RCC 7860 (cell line): Measurements from ENCODE around the gene MCTP2.

Experiments
- DNase-seq: peaks from one replicate; pipeline ENCODE4 v3.0.0-alpha.2; 2015; ENCODE audit warnings: low spot score
- FAIRE-seq: peaks from 2 replicates; lab custom pipeline; 2012; peaks lifted over from hg19 to GRCh38; lab: Jason Lieb, UNC

Gene MCTP2

GRCh38 chr15:94259121-94259751 is 27.9 kb downstream of the MCTP2 start:
- FAIRE-seq, result no peak
- DNase-seq, result no peak

- DNase-seq, result no peak
- FAIRE-seq, result no peak
Observed at GRCh38 chr15:94259863-94260262, 28.5 kb downstream of the MCTP2 start.

DNA sequence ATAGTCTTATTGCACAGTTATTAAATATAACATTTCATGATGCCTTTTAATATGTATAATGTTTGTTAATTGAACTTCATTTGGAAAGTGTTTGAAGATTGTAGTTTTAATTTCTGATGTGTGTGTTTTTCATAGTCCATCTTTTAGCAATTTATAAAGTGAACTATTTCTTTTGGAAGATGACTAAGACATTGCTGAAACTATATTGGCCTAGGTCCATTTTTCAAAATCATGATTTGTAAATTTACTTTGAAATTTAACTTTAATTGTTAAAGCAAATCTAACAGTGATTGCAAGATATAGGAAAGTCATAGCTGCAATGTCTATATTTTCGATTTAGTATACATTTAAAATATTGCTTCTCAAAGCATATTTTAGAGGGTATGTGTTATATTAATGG is 30.8 kb downstream of the MCTP2 start:
- FAIRE-seq (peak; percentile 57), DNase-seq (no peak)

- DNase-seq (no peak), FAIRE-seq (no peak)
Observed at GRCh38 chr15:94263341-94264273, 32.2 kb downstream of the MCTP2 start.

GRCh38 chr15:94265009-94265408 is 33.6 kb downstream of the MCTP2 start:
- DNase-seq (no peak), FAIRE-seq (no peak)

DNA sequence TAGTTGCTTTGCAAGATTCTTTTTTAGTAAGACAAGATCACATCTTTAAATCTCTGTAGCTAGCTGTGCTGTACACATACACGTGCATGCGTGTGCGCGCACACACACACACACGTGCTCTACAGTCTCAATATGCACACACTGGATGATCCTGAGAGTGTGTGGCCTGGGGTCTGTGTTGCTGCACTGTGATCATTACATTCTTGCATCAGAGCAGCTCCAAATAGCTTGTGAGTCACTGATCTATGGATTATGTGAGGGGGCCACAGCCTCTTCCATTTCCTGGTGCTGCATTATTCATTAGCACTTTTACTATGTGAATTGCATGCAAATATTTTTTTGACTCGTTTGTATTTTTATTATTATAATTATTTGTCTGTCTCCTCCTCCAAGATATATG is 34.6 kb downstream of the MCTP2 start:
- DNase-seq, result no peak
- no peak for FAIRE-seq

- DNase-seq, result no peak
- no peak for FAIRE-seq
Observed at GRCh38 chr15:94266789-94267188, 35.4 kb downstream of the MCTP2 start.

- FAIRE-seq (no peak), DNase-seq (no peak)
Observed at GRCh38 chr15:94269954-94270353, 38.6 kb downstream of the MCTP2 start.

- FAIRE-seq, result no peak
Observed at GRCh38 chr15:94270570-94270969, 39.2 kb downstream of the MCTP2 start.

GRCh38 chr15:94272251-94272898 is 41.0 kb downstream of the MCTP2 start:
- FAIRE-seq, result no peak
- no peak for DNase-seq

More at GRCh38 chr15:94270570-94270969, 39.2 kb downstream of the MCTP2 start:
- no peak for DNase-seq

DNA sequence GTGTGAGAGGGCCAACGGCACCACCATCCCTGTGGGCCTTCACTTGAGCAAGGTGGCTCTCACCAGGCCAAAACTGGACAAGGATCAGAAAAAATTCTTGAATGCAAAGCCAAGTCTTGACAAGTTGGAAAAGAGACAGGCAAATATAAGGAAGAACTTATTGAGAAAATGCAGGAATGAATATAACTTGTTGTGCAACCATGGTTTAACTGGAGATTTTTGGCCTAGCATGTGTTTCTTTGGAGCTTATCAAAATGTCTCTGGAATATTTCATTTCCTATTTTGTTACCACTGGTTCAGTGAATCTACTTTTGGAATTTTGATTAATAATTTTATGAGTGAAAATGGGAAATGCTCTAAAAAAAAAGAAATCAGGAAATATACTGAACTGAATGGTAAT is 42.5 kb downstream of the MCTP2 start:
- no peak for FAIRE-seq
- no peak for DNase-seq

GRCh38 chr15:94274745-94275144 is 43.4 kb downstream of the MCTP2 start:
- no peak for DNase-seq
- no peak for FAIRE-seq

- FAIRE-seq (no peak), DNase-seq (no peak)
Observed at GRCh38 chr15:94277485-94277884, 46.1 kb downstream of the MCTP2 start.

GRCh38 chr15:94279736-94280135 is 48.4 kb downstream of the MCTP2 start:
- no peak for FAIRE-seq
- no peak for DNase-seq

- no peak for DNase-seq
- FAIRE-seq, result no peak
Observed at GRCh38 chr15:94280301-94280700, 48.9 kb downstream of the MCTP2 start.

DNA sequence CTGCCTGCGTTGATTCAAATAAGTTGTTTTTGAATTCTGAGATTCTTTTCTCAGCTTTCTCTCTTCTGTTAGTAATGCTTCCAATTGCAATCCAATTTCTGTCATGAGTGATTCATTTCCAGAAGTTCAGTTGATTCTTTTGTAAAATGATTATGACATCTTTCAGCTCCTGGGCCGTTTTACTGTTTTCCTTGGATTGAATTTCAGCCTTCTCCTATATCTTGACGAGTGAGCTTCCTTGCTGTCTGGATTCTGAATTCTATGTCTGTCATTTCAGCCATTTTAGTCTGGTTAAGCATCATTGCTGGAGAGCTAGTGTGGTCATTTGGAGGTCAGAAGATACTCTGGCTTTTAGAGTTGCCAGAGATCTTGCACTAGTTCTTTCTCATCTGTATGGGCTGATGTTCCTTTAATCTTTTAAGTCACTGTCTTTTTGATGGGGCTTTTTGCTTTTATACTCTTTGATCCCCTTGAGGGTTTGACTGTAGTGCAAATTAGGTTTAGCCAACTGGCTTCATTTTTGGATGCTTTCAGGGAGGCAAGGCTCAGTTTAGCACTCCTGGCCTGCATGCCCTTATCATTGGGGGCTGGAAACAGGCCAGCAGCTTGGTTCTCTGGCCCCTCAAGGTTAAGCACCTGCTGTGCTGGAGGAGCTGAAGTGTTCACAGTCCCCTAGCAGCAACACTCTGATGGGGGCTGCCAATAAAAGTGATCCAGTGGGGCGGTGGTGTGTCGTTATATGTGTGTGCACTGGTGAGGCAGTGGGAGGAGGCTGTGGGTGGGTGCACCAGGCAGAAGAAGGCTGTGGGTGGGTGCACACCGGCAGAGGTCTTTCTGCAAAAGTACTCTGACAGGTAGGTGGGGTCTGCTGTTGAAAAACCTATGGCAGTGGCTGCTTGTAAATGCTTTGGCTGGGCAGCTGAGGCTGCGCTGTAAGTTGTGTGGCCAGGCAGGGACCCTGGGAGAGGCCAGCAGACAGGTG is 51.2 kb downstream of the MCTP2 start:
- FAIRE-seq, result no peak
- no peak for DNase-seq

DNA sequence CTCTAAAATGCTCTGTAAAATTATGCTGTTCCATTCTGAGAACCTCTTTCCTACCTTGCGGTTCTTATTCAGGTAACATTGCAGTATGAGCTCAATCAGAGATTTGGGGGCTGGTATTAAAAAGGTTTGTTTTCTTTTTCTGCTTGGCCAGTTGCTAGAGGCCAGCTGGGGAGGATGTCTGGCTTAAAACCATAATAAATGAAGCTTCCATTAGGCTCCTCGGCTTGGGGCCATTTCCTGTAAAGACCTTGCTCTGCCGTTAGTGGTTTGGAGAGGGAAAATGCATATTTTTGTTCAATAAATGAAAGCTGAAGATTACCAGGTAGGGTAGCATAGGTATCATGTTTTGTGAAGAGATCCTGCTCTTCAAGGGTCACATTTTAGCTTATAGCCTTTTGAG is 55.2 kb downstream of the MCTP2 start:
- DNase-seq (no peak), FAIRE-seq (no peak)

GRCh38 chr15:94287794-94288246 is 56.5 kb downstream of the MCTP2 start:
- FAIRE-seq, result no peak
- no peak for DNase-seq

DNA sequence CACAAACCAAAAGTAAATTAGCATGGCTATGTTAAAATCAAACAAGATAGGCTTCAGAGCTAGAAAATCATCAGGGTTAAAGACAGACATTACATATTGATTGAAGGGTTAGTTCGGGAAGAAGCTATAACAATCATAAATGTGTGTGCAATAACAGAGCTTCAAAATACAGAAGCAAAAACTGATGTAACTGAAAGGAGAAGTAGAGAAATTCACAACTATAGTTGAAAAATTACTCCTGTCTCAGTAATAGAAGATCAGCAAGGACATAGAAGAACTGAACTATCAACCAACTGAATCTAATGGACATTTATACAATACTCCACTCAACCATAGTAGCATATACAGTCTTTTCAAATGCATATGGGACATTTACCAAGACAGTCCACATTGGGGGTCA is 59.4 kb downstream of the MCTP2 start:
- FAIRE-seq, result no peak
- no peak for DNase-seq
